GM19455 (cell line): ENCODE measurements around the gene PHC2.

ENCODE experiments used
- ATAC-seq: cut with Tn5 transposase; IDR thresholded peaks from one replicate; pipeline ENCODE4 v1.9.1; 2021; ENCODE audit not compliant: unreplicated experiment

Gene PHC2

DNA sequence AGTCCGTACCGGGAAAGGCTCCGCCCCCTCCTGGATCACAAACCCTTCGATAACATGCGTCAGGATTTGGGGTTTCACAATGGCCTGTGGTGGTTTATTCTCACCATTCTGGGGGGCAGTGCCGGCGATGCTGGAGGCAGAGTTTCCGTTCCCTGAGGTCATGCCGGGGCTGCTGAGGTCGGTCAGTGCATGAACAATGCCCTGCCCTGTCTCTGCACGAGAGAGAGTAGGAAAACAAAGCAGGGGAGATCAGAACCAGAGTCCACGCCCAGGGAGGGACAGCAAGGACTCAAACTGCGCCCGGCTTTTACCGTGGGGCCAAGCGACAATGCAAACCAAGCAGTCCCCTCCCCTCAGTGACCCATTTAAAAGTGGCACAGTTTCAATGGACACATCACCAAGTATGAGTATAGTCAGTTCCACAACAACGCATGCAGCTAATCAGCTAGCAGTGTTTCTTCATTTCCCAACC is 96.8 kb downstream of the PHC2 start:
- no peak for ATAC-seq

DNA sequence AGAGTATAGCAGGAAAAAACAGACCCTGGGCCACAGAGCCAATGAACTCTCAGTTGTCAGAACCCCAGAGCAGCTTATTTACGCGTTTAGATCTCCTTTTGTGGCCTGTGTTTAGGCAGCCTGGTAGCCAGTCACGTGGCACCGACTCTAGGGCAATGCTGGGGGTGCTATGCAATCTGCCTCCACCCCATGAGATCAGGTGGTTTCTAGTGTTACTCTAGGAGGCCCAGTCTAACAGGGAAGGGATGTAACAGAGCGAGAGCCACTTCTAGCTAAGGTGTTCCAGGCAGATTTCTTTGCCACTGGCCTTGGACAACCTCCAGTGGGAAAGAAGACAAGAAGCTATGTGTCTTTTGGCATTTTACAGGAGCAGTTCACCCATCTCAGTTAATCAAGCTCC is 98.0 kb downstream of the PHC2 start:
- ATAC-seq, result no peak

DNA sequence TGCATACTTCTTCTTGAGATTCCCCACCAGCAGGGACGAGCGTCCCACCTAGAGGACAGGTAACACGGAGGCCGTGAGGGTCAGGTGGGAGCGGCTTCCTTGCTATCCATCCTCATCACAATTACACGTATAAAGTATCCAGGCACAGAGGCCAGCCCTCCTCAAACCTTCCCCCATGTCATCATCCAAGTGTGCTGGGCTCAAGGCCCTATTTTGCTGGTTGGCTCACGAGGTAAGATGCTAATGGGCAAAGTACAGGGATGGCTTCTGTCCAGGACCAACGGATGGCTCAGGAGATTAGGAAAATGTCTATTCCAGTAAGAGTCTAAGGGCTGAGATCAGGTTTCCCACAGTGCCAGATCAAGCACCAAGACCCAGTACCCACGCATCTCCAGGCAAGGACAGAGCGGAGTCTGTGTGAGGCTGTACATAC is 98.5 kb downstream of the PHC2 start:
- no peak for ATAC-seq

DNA sequence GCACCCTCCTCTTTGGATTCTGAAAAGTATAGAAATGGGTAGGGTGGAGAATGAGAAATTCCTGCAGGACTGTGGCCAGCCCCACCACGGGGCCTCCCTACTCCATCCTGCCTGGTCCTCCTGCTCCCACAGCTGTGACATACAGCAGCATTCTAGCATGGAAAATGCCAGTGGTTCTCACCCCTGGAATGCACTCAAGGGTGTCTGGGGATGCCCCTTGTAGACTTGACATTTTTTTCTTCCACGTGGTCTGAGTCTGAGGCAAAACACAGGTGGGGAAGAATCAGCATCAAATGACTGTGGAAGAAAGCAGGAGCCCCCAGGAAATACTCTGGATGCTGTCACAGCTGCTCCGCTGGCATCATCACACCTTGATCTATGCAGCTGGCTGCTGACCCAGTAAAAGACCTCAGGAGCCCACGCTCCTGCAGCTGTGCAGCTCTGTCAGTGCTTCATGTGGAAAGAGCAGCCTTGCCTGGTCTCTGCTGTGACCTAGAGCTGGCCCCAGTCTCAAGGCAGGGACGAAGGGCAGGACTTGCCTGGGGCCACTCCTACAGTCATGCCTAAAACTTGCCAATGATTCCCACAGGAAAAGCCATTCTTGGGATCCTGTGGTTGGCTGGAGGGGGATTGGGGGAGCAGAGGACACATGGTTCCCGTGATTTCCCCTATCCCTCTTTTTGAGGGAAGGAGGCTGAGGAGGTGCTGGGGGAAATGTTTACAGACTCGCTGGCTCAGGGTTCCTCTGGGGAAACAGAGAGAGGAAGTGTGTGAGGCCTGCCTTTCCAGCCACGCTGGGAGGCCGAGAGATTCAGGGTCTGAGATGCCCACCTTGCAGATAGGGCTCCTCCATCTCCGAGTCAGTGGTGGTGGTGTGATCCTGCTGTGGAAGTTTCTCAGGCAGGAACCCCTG is 99.2 kb downstream of the PHC2 start:
- no peak for ATAC-seq

DNA sequence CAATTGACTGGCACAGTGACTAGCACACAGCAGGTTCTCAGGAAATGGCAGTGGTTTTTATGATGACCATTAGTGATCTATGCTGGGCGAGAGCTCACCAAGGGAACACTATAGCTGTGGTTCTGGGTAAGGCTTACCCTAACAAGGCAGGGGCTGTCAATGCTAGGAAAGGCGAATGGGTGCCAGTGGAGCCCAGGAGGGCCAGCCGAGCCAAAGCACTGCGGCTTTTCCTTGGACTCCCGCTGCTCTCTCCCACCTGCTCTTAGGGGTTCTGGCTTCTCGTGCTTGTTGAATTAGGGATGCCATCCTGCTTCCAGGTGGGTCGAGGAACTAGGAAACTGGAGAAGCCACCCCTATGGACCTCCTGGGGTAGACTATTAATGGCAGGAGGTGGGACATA is 100.0 kb downstream of the PHC2 start:
- ATAC-seq, result no peak

DNA sequence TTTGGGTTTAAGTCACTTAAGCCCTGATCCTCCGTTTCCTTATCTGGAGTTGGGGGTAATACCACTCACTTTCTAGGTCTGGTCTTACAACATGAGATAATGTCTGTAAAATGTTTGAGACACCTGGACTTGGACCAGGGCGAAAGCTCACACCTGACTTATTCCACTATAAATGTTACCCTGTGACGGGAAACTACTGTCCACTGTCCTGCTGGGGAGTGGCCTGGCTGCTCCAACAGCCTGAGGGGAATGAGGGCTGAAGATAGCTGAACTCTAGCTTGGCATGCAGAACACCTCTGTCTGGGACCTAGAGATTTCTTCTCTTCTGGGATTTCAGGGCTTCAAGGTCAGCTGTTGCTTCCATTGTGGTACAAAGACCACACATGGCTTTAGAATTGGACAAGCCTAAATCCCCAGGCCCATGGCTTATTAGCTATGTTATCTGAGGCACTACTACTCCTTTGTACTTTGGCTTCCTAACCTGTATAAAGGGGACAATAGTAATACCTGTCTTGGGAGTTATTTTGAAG is 100.5 kb downstream of the PHC2 start:
- ATAC-seq, result no peak

DNA sequence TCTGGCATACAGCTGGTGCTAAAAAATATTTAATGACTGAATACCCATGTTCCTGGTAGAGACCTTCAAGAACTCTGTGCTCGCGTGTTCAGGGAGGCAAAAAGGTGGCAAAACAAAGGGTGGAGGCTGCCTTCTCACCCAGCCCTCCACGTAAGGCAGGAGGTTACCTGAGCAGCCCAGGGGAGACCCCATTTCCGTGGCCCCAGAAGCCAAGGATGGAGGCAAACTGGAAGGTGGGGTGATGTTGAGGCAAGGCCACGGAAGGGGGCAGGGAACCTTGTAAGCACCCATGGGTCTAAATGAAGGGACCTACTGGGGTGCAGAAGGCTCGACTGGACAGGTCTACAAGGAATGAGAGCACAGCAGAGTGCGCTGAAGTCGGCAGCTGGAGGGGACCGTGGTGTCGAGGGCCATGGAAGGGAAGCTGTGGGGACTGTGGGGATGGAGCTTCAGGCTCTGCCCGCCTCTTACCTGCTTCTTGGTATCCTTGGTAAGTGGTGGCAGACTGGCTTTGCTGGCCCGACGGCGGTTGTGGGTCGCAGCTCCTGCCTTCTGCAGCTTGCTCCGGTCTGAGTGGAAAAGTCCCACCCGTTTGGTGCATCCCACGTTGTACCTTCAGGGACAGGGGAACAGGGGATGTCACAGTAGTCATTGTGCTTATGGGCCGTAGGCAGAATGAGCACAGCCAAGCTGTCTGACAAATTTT is 101.1 kb downstream of the PHC2 start:
- no peak for ATAC-seq

DNA sequence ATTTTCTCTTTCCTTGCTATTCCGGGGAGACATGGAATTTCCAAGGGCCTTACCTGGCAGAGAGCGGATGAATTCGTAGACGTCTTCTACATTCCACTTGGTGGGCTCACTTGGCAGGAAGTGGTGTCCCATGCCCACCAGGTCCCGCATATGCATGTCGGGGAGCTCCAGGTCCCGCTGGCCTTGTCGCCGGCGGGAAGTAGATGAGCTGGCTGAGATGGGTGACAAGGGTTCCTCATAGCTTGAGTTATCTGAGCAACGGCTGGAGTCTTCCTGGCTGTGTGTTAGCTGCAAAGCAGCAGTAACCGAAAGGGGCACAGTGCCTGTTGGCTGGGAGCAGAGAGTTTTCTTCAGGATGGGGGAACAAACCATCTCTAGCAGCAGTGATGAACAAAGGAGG is 102.1 kb downstream of the PHC2 start:
- no peak for ATAC-seq

DNA sequence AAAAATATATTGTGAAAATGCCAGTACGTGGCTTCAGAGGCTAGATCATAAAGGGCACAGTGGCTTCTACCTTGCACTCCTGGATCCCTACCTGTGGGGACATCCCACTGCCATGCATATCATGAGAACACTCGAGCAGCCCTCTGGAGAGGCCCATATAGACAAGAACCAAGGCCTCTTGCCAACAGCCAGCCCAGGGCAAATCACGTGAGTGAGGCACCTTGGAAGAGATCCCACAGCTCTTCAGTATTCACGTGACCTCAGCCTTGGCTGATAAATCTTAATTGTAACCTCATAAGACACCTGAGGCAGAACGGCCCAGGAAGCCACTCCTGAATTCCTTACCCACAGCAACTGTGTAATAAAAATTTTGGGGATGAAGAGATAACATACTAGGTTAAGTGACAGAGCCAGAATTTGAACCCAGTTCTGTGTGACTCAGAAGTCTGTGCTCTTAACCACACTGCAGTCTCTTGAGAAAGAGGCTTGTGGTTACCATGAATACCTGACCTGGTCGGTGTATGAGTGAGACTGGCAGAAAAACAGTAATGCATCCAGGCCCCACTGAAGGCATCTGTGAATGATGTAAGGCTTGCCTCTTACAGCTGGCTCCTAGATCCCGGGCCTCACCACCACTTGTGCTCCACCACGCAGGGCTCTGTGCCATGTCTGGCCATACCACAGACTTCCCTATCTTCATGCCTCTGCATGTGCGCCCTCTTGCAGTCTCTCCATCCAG is 103.1 kb downstream of the PHC2 start:
- ATAC-seq, result no peak

DNA sequence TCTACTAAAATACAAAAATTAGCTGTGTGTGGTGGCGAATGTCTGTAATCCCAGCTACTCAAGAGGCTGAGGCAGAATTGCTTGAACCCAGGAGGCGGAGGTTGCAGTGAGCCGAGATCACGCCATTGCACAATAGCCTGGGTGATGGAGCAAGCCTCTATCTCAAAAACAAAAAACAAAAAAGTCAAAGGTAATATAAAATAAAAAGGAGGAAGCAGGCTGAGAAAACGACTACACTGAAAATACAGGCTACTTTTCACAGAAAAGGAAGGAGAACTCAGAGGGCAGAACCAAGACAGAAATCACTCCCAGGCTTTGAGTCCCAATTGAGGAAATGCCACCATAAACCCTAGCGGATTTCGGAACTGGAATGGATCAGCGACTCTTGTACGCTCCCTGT is 104.1 kb downstream of the PHC2 start:
- no peak for ATAC-seq

DNA sequence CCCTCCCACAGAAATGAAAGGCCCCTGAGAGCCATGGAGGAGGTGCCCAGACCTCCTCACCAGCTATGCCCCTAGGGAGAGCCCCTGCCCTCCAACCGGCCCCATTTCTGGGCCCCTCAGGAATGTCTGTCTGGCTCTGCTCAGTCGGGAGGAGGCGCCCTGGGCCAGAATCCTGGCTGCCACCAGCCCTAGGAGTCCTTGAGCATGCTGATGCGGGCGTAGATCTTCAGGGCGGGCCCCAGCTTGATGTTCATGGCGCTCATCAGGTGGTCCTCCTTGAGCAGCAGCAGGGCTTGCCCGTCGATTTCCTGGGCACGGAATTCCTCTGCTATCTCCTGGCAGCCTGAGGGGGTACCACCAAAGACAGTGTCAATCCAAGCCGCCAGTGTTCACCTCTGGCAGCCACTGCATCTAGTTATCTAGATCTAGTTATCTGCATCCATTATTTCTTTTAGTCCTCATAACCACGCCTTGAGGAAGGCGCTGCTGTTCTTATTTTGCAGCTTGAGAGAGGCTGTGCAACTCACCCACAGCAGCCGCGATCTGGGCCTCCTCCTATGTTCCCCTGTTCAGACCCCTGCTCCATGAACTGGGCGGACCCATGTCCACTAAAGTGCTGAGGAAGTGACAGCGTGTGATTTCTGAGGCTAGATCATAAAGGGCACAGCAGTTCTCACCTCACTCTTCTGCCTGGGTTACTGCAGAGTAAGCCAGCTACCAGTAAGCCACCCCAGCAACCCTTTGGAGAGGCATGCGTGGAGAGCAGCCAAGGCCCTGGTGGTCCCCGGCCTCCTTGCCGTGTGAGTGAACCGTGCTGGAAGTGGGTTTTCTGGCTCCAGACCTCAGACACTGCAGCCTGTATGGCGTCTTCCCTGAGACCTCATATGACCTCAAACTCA is 106.0 kb downstream of the PHC2 start:
- no peak for ATAC-seq

DNA sequence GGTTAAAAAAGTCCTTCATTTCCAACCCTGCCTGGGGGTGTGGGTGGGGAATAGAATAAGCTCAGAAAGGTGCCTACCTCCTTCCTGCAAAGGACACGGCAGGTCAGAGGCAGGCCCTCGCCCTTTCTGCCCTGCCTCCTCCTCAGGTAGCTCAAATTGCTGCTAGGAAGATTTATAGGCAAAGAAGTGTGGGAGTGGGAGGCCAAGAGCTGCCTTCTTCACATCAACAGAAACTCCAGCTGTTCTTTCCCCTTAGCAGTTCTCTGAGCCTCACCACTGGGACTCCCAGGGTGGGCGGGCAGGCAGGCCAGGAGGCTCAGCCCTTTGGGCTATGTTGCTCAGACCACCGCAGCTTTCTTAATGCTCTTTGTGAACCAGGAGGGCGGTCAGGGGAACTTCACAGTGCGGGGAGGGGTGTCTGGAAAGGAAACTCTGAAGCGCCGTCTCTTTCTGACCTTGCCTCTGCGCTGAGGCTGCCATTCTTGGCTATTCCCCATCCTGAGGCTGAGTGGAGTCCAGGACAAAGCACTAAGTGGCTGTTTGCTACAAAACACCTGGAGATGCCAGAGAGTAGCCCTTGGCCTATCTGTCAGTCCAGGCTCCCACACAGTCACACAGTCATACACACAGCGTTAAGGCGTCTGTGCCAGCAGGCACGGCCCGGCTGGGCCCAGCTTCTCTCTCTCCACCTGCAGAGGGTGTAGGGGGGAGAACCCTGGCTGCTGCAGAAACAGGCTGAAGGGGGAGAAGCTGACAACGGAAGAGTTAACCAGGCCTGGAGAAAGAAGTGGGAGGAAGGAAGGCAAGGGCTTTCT is 107.0 kb downstream of the PHC2 start:
- ATAC-seq, result no peak

DNA sequence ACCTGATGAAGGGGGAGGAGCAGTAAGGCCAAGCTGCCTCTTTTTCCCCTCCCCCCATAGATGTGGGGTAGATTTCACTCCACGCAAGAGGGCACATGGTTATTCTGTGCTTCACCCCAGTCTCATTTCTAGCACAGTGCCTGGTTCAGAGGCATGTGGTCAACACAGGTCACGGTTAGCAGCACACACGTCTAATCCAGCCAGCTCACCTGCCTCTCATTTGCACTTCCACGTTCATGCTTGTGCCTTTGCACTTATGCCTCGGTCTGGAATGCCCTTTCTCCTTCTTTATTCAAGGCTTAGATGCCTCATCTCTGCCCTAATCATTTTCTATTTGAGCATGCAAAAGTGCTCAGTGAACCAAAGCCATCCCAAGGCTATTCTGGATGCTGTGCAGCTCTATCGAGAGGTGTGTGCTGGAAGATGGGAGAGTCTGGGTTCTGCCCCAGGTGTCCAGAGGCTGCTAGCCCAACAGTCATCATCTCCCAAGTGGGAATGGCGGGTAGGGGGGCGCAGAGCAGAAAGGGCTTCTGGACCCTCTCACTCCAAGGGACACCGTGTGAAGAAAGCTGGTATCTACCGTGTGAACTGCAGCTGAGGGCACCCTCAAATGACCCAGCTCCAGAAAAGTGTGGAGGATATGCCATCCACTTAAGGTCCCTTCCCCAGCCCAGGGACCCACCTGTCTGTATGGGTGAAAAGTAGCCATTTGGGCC is 107.9 kb downstream of the PHC2 start:
- no peak for ATAC-seq

DNA sequence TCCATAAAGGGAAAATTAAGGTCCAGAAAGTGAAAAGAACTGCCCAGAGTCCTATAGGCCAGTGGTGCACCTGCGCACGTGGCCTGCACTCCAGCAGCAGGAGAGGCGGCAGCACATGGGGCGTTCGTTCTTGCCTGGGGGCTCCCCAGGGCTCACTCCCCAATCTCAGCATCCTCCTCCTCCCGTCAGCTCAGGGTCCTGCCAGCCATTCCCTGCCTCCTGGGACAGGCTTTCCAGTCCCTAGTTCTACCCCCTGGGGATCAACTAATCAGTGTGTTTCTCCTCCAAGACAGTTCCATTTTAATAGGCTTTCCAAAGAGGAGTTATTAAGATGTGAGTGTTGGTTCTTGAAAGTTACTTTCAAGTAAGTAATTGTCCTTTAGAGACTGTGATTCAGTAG is 108.8 kb downstream of the PHC2 start:
- no peak for ATAC-seq

DNA sequence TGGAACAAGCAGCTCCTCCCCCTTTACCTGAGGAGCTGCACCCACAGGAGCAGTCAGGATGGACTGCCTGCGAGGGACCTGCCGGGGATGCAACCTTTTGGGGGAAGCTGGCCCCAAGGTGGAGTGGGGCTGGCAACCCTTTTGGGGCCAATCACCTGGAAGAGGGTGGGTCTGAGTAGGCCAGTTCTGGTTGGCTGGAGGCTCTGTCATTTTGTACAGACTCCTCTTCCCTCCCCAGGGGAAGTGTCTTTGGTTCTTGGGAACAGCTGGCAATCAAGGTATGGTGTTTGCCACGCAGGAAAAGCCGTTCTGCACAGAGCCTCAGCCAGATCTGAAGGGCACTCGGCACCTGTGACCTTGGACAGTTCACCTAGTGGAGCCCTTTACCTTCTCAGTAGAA is 109.7 kb downstream of the PHC2 start:
- ATAC-seq, result no peak

DNA sequence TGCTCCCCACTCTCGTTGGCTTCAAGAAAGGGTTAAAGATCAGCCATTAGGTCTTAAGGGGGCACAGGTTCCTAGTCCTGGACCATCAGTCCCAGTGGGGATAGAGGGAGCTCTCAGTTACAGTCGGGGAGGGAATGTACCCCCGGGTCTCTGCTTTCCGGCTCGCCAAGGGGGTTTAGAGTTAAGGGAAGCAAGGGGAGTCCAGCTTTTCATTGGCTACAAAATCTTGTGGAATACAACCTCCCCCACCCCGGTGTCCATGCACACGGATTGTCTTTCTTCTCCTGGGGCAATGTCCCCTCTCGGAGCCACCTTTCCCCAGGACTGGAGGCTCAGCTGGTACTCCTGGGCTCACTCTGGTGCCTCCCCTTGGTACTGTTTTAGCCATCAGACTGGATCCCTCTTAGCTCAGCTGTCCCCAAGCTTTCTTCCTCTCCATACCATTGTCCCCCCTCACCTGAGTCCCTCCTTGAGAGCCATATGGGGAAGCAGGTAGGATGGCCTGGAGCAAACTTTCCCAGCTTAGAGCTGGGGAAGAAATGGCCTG is 110.2 kb downstream of the PHC2 start, which contains the start of gene A3GALT2:
Gene A3GALT2, minus strand, starts transcription at position 480 of the 547 bp plus-strand sequence. Its CDS starts 0 bp downstream, at position 480.
- ATAC-seq, result no peak

DNA sequence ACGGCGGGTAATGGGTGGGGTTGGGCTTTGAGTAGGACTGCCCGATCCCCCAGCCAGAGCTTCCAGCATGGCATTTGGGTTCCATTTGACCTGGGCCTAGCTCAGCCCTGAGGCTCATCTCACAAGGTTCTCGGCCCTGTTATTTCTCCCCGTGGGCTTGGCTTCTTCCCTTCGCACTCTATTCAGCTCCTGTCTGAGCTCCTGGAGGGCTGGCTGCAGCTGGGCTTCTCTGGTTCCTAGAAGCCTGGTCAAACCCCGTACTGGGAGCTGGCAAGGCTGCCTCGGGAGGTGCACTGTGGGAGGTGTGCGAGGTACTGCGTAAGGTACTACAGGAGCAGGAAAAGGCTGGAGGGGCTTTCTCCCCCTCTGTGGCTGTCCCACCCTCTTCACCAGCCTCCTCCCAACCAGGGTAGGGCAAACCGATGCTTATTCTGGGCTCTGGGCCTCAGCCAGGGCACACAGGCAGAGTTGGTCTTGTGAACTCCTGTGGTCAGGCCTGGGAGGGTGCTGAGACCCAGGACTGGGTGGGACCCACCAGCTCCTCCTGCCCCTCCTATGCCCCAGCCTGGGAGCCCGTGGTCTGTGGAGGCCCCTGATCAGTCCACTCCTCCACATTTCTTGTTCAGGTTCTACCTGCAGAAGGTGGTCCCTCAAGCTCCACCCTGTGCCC is 110.8 kb downstream of the PHC2 start:
- no peak for ATAC-seq
